ENCODE results near the gene GSTA2.
"Not testable (repeated sequence)": the region's sequence is repeated elsewhere in the genome, so short reads cannot be mapped to it uniquely, and the experiment has no call there.

GSTA2 gene

DNA sequence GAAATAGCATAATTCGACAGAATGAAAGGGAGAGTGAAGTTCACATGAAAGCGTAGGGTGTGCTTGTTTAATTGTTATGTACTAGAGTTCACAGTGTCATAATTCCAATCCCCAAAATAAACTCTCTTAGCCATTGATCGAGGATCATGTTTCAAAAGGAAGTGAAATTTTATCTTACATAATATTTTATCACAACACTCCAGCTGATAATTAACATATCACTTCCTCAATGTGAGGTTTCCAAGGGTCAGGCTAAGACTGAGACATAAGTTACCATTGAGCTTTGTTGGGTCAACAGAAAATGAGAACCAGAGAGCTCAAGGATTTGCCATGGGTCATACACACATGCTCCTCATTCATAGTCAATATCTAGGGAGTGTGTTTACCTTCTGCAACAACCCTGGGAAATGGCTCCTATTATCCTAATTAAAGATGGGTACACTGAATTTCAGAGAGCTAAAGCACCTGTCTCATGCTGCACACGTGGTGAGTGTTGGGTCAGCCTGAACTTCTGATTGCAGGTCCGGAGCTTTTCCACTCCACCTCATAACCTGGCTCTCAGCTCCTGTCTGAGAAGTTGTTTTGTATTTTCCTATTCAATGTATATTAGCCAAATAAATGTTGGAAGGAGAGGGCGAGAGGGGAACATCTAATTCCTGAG, 3.0 kb downstream of the GSTA2 start:
- DNase-seq (ENCODE audit: low read depth): no peak

GRCh38 chr6:52759085-52759484, 4.2 kb downstream of the GSTA2 start:
- no peak for DNase-seq (ENCODE audit: low read depth)

GRCh38 chr6:52757651-52758338, 5.5 kb downstream of the GSTA2 start:
- not testable (repeated sequence) for DNase-seq (ENCODE audit: low read depth)

DNA sequence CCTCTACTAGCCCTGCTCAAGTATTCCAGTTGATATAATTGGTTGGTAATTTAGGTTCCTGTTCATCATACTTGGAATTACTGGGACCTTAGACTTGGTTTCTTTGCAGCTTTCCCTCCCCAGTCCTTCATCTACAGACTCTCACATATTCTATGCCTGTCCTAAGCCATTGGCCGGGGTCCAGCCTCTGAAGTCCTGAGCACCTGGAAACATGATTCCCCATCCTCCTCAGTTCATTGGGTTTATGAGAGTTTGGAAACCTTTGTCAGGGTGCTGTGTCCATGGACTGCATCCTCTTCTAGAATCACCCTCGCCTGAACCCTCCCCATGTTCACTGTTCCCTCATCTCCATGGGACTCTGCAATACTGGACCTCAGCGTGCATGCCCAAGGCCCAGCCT, 8.8 kb downstream of the GSTA2 start:
- DNase-seq (ENCODE audit: low read depth): no peak

DNA sequence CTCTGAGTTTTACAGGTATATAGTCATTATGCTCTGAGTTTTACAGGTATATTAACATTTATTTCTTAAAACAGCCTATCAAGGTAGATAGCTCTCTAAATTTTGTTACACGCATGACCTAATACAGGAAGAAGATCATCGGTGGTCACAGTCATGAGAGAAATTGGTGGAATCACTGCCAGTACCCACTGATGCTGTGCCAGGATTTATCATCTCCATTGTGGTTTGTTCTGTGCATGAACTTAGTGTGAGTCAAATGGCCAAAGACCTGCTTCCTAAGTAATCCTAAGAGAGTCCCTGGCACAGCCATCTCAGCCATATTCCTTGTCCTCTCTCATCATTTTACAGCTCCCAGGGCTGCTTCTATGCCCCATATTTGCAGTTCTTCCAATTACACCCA, 10.1 kb downstream of the GSTA2 start:
- not testable (repeated sequence) for DNase-seq (ENCODE audit: low read depth)

- no peak for DNase-seq (ENCODE audit: low read depth)
Observed at GRCh38 chr6:52752310-52752709, 11.0 kb downstream of the GSTA2 start.

DNA sequence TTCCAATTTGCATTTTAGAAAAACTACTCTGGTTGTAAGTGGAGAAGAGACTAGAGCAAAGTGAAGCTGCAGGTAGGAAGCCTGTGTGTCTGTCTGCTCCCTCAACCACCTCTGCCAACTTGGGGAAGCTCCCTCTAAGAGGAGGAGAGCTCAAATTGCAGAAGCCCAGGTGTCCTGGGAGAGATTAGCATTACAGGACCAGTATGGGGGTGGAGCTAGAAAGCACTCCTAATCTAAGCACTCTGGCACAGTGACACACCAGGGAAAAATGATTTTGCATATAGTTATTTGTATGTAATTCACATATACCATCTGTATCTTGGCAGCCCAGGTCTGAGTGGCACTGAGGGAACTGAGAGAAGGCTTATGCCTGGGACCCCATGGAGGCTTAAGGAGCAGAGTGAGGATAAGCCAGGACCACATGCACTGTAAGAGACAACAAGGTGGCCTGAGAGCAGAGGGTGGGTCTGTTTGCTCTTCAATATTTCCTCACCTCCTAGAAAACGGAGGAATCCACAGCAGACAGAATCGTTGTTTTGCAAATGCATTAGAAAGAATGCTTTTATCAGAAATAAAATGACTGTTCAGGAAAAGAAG, 13.6 kb downstream of the GSTA2 start:
- no peak for DNase-seq (ENCODE audit: low read depth)

- not testable (repeated sequence) for DNase-seq (ENCODE audit: low read depth)
Observed at GRCh38 chr6:52747301-52747700, 16.0 kb downstream of the GSTA2 start.

GRCh38 chr6:52746213-52746612, 17.1 kb downstream of the GSTA2 start:
- DNase-seq (ENCODE audit: low read depth): no peak

DNA sequence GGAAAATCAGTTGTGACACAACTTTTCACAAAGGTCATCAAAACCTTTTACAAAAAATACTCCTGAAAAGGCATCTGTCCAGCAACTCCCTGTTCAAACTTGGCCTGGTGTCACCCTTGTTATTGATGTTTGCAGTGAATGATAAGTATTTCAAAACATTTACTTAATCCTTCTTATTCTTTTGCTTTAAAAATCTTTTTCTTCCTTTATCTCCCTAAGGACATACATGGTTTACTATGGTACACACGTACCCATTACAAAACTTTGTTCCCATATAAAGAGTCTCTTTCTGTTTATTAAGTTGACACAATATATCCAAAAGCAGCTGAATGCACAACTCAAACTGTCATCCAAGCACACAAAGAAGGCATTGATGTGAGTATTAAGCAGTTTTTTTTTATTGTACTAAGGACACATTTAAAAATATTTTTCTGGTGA, 17.5 kb downstream of the GSTA2 start:
- no peak for DNase-seq (ENCODE audit: low read depth)

- no peak for DNase-seq (ENCODE audit: low read depth)
Observed at GRCh38 chr6:52741872-52742271, 21.4 kb downstream of the GSTA2 start.

DNA sequence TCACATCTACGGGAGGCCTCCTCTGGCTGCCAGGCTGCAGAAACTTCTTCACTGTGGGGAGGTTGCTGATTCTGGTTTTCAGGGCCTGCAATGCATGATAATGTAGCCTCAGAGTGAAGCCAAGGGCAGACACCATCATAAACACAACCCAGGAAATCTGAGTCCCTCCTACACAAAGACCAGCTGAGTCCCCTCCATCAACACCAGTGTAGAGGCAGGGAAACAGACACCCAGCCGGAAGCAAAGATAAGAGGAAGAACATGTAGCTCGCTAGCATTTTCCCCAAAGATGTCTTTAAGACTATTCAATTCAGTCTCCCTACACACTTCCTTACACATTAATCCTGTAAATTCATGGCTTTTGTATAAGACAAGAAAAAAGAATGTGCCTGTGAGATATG, 23.6 kb downstream of the GSTA2 start:
- no peak for DNase-seq (ENCODE audit: low read depth)

GRCh38 chr6:52739134-52739533, 24.1 kb downstream of the GSTA2 start:
- no peak for DNase-seq (ENCODE audit: low read depth)

GRCh38 chr6:52736145-52736544, 27.1 kb downstream of the GSTA2 start:
- no peak for DNase-seq (ENCODE audit: low read depth)

DNA sequence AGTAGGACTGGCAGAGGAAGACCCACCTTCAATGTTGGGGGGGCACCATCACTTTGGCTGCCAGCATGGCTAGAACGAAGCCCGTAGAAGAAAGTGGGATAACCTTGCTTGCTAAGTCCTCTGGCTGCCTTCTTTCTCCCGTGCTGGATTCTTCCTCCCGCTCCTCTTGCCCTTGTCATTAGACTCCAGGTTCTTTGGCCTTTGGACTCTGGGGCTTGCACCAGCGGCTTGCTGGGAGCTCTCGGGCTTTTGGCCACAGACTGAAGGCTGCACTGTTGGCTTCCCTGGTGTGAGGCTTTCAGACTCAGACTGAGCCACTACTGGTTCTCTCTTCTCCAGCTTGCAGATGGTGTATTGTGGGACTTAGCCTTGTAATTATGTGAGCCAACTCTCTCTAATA, 28.2 kb downstream of the GSTA2 start:
- no peak for DNase-seq (ENCODE audit: low read depth)

- no peak for DNase-seq (ENCODE audit: low read depth)
Observed at GRCh38 chr6:52734072-52734471, 29.2 kb downstream of the GSTA2 start.

DNA sequence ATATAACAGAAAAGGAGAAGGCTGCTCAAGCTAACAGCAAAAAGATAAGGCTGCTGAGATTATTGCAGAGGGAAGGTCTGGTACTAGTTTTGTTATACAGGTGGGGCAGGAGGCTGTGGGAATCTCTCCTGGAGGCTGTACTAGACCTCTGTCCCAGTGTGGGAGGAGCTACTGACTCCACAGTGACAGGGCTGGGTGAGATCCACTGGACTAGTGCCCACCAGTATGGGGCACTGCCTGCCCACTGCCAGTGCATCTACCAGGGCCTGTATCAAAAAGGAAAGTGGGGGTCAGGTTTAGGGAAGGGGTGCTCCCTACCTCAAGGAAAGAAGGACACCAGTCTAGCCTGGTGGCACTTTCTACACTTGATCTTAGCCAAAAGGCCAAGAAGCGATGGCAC, 30.1 kb downstream of the GSTA2 start:
- no peak for DNase-seq (ENCODE audit: low read depth)

- DNase-seq (ENCODE audit: low read depth): no peak
Observed at GRCh38 chr6:52731719-52732118, 31.6 kb downstream of the GSTA2 start.

- no peak for DNase-seq (ENCODE audit: low read depth)
Observed at GRCh38 chr6:52729576-52729975, 33.7 kb downstream of the GSTA2 start.

GRCh38 chr6:52728394-52728793, 34.9 kb downstream of the GSTA2 start:
- no peak for DNase-seq (ENCODE audit: low read depth)

DNA sequence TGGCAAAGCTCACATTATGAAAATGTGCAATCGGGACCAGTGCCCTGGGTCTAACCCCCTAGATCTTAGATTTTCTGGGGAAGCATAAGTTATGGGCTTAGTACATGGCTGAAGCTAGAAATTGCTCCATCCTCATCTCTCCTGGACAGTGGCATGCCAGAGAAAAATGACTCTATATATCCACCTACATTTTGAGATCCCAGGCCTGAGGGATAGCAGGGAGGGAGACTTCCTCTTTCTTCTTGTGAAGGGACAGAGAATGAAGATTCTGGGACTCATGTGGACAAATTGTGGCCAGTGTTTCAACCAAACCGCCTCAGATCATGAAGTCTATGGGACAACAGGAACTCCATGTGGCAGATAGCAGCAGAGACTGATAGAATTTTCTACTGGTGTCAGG, 35.4 kb downstream of the GSTA2 start:
- DNase-seq (ENCODE audit: low read depth): no peak

- DNase-seq (ENCODE audit: low read depth): no peak
Observed at GRCh38 chr6:52726741-52727535, 36.3 kb downstream of the GSTA2 start.

GRCh38 chr6:52726193-52726542, 37.1 kb downstream of the GSTA2 start:
- no peak for DNase-seq (ENCODE audit: low read depth)
